ENCODE data around the gene GRIA3. TPM values are rescaled to one million over a fixed set of nuclear protein-coding genes. Genes with fewer than 3 reads are reported as not detected.

The GRIA3 gene
- total and polyA plus RNA-seq, 2 experiments from 2014 or later: 1.9 to 2.9 TPM

DNA sequence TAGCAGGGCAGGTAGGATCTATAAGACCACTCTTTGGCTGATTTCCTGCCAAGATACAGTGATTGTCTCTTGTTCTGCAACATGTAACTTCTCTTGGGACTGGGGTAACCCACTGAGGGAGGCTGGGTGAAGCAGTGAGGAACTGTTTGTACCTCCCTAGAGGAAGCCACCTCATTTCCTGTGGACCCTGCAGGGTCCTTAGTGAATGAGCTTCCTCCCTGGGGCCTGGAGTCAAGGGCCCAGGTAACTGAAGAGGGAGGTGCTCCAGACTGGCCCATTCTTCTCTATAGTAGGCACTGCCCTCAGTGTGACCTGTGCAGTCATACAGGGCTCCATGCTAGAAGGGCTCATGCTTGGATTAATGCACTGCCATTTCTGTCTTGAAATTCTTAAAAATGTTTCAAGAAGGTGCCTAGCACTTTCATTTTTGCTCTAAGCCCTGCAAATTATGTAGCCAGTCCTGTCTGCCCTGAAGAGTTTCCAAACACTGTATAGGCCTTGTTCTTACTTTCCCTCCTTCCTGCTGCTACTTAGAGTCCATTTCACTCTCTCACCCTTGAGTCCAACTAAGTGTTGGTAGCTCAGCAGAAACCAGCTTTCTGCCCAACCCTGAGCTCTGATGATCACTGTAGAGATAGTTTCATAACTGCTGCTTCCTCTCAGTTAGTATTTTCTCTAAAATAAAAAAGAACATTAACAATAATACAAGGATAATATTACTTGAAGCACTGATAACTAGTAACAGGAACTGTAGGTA is 8.5 kb upstream of the GRIA3 start:
- Histone ChIP-seq H3K27ac (no peak overlapping the region), H3K27me3 (no peaks in the 10 kb centered on the region), H3K4me2 (no peak overlapping the region), H3K9me3 (ENCODE audit: low read depth) (no peaks in the 10 kb centered on the region), H3K4me3 (no peak overlapping the region), H3K9me2 (replicated peaks; ENCODE audit: insufficient read depth) (no peaks in the 10 kb centered on the region), H3K36me3 (replicated peaks; ENCODE audit: insufficient read depth, low read depth) (no peaks in the 10 kb centered on the region), H2AFZ (no peak overlapping the region), H4K20me1 (ENCODE audit: insufficient read depth, poor library complexity, severe bottlenecking) (no peaks in the 10 kb centered on the region), H3K79me2 (no peaks in the 10 kb centered on the region), H3K4me1 (ENCODE audit: insufficient read depth) (no peaks in the 10 kb centered on the region)
- DNase-seq (ENCODE audit: low spot score): no peak
- no peak for TF ChIP-seq EZH2phosphoT487 (IDR thresholded peaks at IDR 0.05; ENCODE audit: low read depth, severe bottlenecking, unreplicated experiment)
- no peak for TF ChIP-seq CTCF (IDR thresholded peaks at IDR 0.05; ENCODE audit: poor library complexity)
- TF ChIP-seq EZH2 (IDR thresholded peaks at IDR 0.05; ENCODE audit: borderline replicate concordance): no peak

- Histone ChIP-seq H3K79me2 (no peaks in the 10 kb centered on the region), H3K9me2 (replicated peaks; ENCODE audit: insufficient read depth) (no peaks in the 10 kb centered on the region), H4K20me1 (ENCODE audit: insufficient read depth, poor library complexity, severe bottlenecking) (no peaks in the 10 kb centered on the region), H3K9me3 (ENCODE audit: low read depth) (no peaks in the 10 kb centered on the region), H3K4me2 (no peak overlapping the region), H2AFZ (no peak overlapping the region), H3K4me3 (no peak overlapping the region), H3K27me3 (no peaks in the 10 kb centered on the region), H3K27ac (no peak overlapping the region), H3K36me3 (replicated peaks; ENCODE audit: insufficient read depth, low read depth) (no peaks in the 10 kb centered on the region), H3K4me1 (ENCODE audit: insufficient read depth) (no peaks in the 10 kb centered on the region)
- 49% methylated on average over 5 of the region's 5 CpGs for WGBS (ENCODE audit: low lambda C conversion rate, missing lambda C conversion rate)
- DNase-seq (ENCODE audit: low spot score): no peak
- TF ChIP-seq EZH2 (IDR thresholded peaks at IDR 0.05; ENCODE audit: borderline replicate concordance): no peak
- no peak for TF ChIP-seq CTCF (IDR thresholded peaks at IDR 0.05; ENCODE audit: poor library complexity)
- no peak for TF ChIP-seq EZH2phosphoT487 (IDR thresholded peaks at IDR 0.05; ENCODE audit: low read depth, severe bottlenecking, unreplicated experiment)
Observed at GRCh38 chrX:123181233-123181914, 2.7 kb upstream of the GRIA3 start.

- no peaks in the 10 kb centered on the region for H4K20me1 ChIP-seq (ENCODE audit: insufficient read depth, poor library complexity, severe bottlenecking)
- H3K4me2 ChIP-seq: peak overlapping the region; percentile 78
- no peaks in the 10 kb centered on the region for H3K9me3 ChIP-seq (ENCODE audit: low read depth)
- H3K4me1 ChIP-seq (ENCODE audit: insufficient read depth): no peaks in the 10 kb centered on the region
- H3K79me2 ChIP-seq: no peaks in the 10 kb centered on the region
- H3K27ac ChIP-seq: no peak overlapping the region
- H2AFZ ChIP-seq: peak overlapping the region; percentile 60
- DNase-seq (ENCODE audit: low spot score): peak; percentile 46
- no peaks in the 10 kb centered on the region for H3K27me3 ChIP-seq
- no peaks in the 10 kb centered on the region for H3K36me3 ChIP-seq (replicated peaks; ENCODE audit: insufficient read depth, low read depth)
- TF ChIP-seq EZH2 (IDR thresholded peaks at IDR 0.05; ENCODE audit: borderline replicate concordance): no peak
- TF ChIP-seq CTCF (IDR thresholded peaks at IDR 0.05; ENCODE audit: poor library complexity): no peak
- TF ChIP-seq EZH2phosphoT487 (IDR thresholded peaks at IDR 0.05; ENCODE audit: low read depth, severe bottlenecking, unreplicated experiment): no peak
- no peaks in the 10 kb centered on the region for H3K9me2 ChIP-seq (replicated peaks; ENCODE audit: insufficient read depth)
- WGBS (ENCODE audit: low lambda C conversion rate, missing lambda C conversion rate): 68% methylated on average over 27 of the region's 27 CpGs
- no peak overlapping the region for H3K4me3 ChIP-seq
Observed at GRCh38 chrX:123184866-123185276, 793 bp downstream of the GRIA3 start.
